WTC11 (cell line): ENCODE measurements around the gene AP5M1. TPM values are rescaled to one million over a fixed set of nuclear protein-coding genes. Genes with fewer than 3 reads are reported as not detected.

Experiments
- ATAC-seq: fragments of 200-7000 bp; cut with Tn5 transposase; 2 replicates; pipeline ENCODE4 v1.10.0; 2021; ENCODE audit warnings: mild to moderate bottlenecking, moderate library complexity
- CTCF ChIA-PET: fragments of 300-600 bp; sonication (Branson Sonifier 250); formaldehyde crosslinking; loops from one replicate; lab custom pipeline; 2021; ENCODE audit warnings: antibody characterized with exemption; lab: Charles Lee
- POLR2A ChIA-PET: fragments of 350-600 bp; sonication (Branson Sonifier 250); formaldehyde crosslinking; loops from one replicate; lab custom pipeline; 2021; ENCODE audit warnings: antibody characterized with exemption; lab: Charles Lee
- DNase-seq: peaks from one replicate; pipeline ENCODE4 v3.0.0; 2021; ENCODE audit warnings: low spot score
- H3K27ac Mint-ChIP-seq: 2 replicates; pipeline ENCODE4 v1.8.0; 2021; ENCODE audit warnings: mixed read lengths
- H3K27me3 Mint-ChIP-seq: 2 replicates; pipeline ENCODE4 v1.8.0; 2021; ENCODE audit warnings: low read depth, mild to moderate bottlenecking, moderate library complexity, mixed read lengths
- H3K36me3 Mint-ChIP-seq: 2 replicates; pipeline ENCODE4 v1.8.0; 2021; ENCODE audit warnings: mixed read lengths
- H3K4me1 Mint-ChIP-seq: 2 replicates; pipeline ENCODE4 v1.8.0; 2022; ENCODE audit warnings: mixed read lengths
- H3K4me3 Mint-ChIP-seq: 2 replicates; pipeline ENCODE4 v1.8.0; 2021; ENCODE audit warnings: mild to moderate bottlenecking, moderate library complexity, mixed read lengths
- H3K9me3 Mint-ChIP-seq: 2 replicates; pipeline ENCODE4 v1.8.0; 2021; ENCODE audit warnings: mixed read lengths
- FOXJ3 ChIP-seq: sonication (generic); formaldehyde crosslinking; IDR thresholded peaks from 2 replicates; pipeline ENCODE4 v1.9.0; 2021; ENCODE audit warnings: missing genetic modification reagents, mild to moderate bottlenecking, borderline replicate concordance
- GTF2I ChIP-seq: fragments of 250-450 bp; sonication (Bioruptor Pico); conservative IDR thresholded peaks from 2 replicates; pipeline ENCODE4 v1.4.0; 2021; ENCODE audit warnings: mild to moderate bottlenecking
- NFYB ChIP-seq: sonication (generic); formaldehyde crosslinking; conservative IDR thresholded peaks from 2 replicates; pipeline ENCODE4 v1.8.0; 2022; ENCODE audit warnings: low read depth, missing genetic modification reagents
- NR2C2 ChIP-seq: sonication (generic); formaldehyde crosslinking; IDR thresholded peaks from 2 replicates; pipeline ENCODE4 v1.8.0; 2022; ENCODE audit warnings: mild to moderate bottlenecking, missing genetic modification reagents
- PRRX2 ChIP-seq: fragments of 250-450 bp; sonication (Bioruptor Pico); IDR thresholded peaks from 2 replicates; pipeline ENCODE4 v1.8.0; 2021; ENCODE audit warnings: mild to moderate bottlenecking
- RELA ChIP-seq: sonication (generic); formaldehyde crosslinking; IDR thresholded peaks from 2 replicates; pipeline ENCODE4 v1.8.1; 2022; ENCODE audit warnings: missing genetic modification reagents, mild to moderate bottlenecking, borderline replicate concordance
- SMAD3 ChIP-seq: sonication (generic); formaldehyde crosslinking; IDR thresholded peaks from 2 replicates; pipeline ENCODE4 v1.8.0; 2022; ENCODE audit warnings: missing genetic modification reagents, mild to moderate bottlenecking, borderline replicate concordance
- SMAD4 ChIP-seq: sonication (generic); formaldehyde crosslinking; IDR thresholded peaks from 2 replicates; pipeline ENCODE4 v1.8.0; 2022; ENCODE audit warnings: mild to moderate bottlenecking, missing genetic modification reagents
- SP1 ChIP-seq: sonication (generic); formaldehyde crosslinking; conservative IDR thresholded peaks from 2 replicates; pipeline ENCODE4 v1.8.1; 2022; ENCODE audit warnings: missing genetic modification reagents
- TCF7 ChIP-seq: sonication (generic); formaldehyde crosslinking; IDR thresholded peaks from 2 replicates; pipeline ENCODE4 v1.8.0; 2022; ENCODE audit warnings: mild to moderate bottlenecking, low read depth, missing genetic modification reagents, moderate library complexity
- TEAD4 ChIP-seq: sonication (generic); formaldehyde crosslinking; IDR thresholded peaks from 2 replicates; pipeline ENCODE4 v1.8.0; 2022; ENCODE audit warnings: mild to moderate bottlenecking, missing genetic modification reagents
- ZNF219 ChIP-seq: sonication (generic); formaldehyde crosslinking; IDR thresholded peaks from 2 replicates; pipeline ENCODE4 v1.8.0; 2023; ENCODE audit warnings: missing genetic modification reagents, mild to moderate bottlenecking, borderline replicate concordance
- ZNF232 ChIP-seq: sonication (generic); formaldehyde crosslinking; IDR thresholded peaks from 2 replicates; pipeline ENCODE4 v1.8.0; 2022; ENCODE audit warnings: mild to moderate bottlenecking, missing genetic modification reagents
- ZNF263 ChIP-seq: sonication (generic); formaldehyde crosslinking; IDR thresholded peaks from 2 replicates; pipeline ENCODE4 v1.8.1; 2022; ENCODE audit warnings: low read depth, mild to moderate bottlenecking, moderate library complexity, missing genetic modification reagents
- total RNA-seq: library from RNA; stranded (reverse); gene quantifications from 3 replicates; pipeline ENCODE4 v1.2.3, GENCODE V29; 2021
- TF ChIP-seq, protein P1 (sequence below): sonication (generic); formaldehyde crosslinking; IDR thresholded peaks from 2 replicates; pipeline ENCODE4 v1.8.0; 2023; ENCODE audit warnings: mild to moderate bottlenecking, missing genetic modification reagents
- TF ChIP-seq, protein P2 (sequence below): sonication (generic); formaldehyde crosslinking; IDR thresholded peaks from 2 replicates; pipeline ENCODE4 v1.8.1; 2022; ENCODE audit warnings: low read depth, missing genetic modification reagents, borderline replicate concordance
- TF ChIP-seq, protein P3 (sequence below): sonication (generic); formaldehyde crosslinking; IDR thresholded peaks from 2 replicates; pipeline ENCODE4 v1.8.0; 2022; ENCODE audit warnings: mild to moderate bottlenecking, missing genetic modification reagents
- TF ChIP-seq, protein P4 (sequence below): sonication (generic); formaldehyde crosslinking; IDR thresholded peaks from 2 replicates; pipeline ENCODE4 v1.8.0; 2023; ENCODE audit warnings: missing genetic modification reagents
- TF ChIP-seq, protein P5 (sequence below): sonication (generic); formaldehyde crosslinking; IDR thresholded peaks from 2 replicates; pipeline ENCODE4 v1.8.0; 2022; ENCODE audit warnings: missing genetic modification reagents
- TF ChIP-seq, protein P6 (sequence below): sonication (generic); formaldehyde crosslinking; IDR thresholded peaks from 2 replicates; pipeline ENCODE4 v1.8.0; 2022; ENCODE audit warnings: mild to moderate bottlenecking, missing genetic modification reagents
- TF ChIP-seq, protein P7 (sequence below): sonication (generic); formaldehyde crosslinking; IDR thresholded peaks from 2 replicates; pipeline ENCODE4 v1.8.1; 2023; ENCODE audit warnings: mild to moderate bottlenecking, missing genetic modification reagents, moderate library complexity

The AP5M1 gene
- total RNA-seq, 1 experiment from 2014 or later, result 48.5 TPM

DNA sequence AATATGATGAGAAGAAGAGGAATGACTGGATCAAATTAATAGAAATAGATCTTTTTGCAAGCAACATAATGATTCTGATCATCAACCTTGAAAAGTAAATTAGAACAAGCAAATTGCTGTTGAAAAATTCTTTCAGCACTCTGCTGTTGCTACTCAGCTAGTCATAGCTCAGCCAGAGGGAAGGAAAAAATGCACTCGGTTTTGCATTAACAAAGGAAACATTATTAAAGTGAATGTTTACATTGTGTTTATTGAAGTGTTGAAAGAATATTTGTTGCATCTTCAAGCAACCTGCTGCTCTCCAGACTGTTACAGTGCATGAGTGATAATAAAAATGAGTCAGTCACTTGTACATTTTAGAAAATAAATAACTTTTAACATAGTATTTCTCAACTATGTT lies 26.5 kb downstream of the AP5M1 start:
- no peaks in the 10 kb centered on the region for H3K9me3 Mint-ChIP-seq
- no peaks in the 10 kb centered on the region for H3K27me3 Mint-ChIP-seq
- no peak overlapping the region for H3K4me3 Mint-ChIP-seq
- no peaks in the 10 kb centered on the region for H3K36me3 Mint-ChIP-seq
- ATAC-seq, result no peak
- TF ChIP-seq NR2C2 (CRISPR knock-in tag) (no peak), SP1 (CRISPR knock-in tag) (no peak), SMAD4 (CRISPR knock-in tag) (no peak), PRRX2 (no peak), SMAD3 (CRISPR knock-in tag) (no peak), TEAD4 (CRISPR knock-in tag) (no peak), RELA (CRISPR knock-in tag) (no peak), ZNF232 (CRISPR knock-in tag) (no peak), FOXJ3 (no peak)
- TF ChIP-seq, protein P1, sequence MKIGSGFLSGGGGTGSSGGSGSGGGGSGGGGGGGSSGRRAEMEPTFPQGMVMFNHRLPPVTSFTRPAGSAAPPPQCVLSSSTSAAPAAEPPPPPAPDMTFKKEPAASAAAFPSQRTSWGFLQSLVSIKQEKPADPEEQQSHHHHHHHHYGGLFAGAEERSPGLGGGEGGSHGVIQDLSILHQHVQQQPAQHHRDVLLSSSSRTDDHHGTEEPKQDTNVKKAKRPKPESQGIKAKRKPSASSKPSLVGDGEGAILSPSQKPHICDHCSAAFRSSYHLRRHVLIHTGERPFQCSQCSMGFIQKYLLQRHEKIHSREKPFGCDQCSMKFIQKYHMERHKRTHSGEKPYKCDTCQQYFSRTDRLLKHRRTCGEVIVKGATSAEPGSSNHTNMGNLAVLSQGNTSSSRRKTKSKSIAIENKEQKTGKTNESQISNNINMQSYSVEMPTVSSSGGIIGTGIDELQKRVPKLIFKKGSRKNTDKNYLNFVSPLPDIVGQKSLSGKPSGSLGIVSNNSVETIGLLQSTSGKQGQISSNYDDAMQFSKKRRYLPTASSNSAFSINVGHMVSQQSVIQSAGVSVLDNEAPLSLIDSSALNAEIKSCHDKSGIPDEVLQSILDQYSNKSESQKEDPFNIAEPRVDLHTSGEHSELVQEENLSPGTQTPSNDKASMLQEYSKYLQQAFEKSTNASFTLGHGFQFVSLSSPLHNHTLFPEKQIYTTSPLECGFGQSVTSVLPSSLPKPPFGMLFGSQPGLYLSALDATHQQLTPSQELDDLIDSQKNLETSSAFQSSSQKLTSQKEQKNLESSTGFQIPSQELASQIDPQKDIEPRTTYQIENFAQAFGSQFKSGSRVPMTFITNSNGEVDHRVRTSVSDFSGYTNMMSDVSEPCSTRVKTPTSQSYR (CRISPR knock-in tag), result no peak
- TF ChIP-seq, protein P2, sequence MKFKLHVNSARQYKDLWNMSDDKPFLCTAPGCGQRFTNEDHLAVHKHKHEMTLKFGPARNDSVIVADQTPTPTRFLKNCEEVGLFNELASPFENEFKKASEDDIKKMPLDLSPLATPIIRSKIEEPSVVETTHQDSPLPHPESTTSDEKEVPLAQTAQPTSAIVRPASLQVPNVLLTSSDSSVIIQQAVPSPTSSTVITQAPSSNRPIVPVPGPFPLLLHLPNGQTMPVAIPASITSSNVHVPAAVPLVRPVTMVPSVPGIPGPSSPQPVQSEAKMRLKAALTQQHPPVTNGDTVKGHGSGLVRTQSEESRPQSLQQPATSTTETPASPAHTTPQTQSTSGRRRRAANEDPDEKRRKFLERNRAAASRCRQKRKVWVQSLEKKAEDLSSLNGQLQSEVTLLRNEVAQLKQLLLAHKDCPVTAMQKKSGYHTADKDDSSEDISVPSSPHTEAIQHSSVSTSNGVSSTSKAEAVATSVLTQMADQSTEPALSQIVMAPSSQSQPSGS (CRISPR knock-in tag), result no peak
- TF ChIP-seq, protein P3, sequence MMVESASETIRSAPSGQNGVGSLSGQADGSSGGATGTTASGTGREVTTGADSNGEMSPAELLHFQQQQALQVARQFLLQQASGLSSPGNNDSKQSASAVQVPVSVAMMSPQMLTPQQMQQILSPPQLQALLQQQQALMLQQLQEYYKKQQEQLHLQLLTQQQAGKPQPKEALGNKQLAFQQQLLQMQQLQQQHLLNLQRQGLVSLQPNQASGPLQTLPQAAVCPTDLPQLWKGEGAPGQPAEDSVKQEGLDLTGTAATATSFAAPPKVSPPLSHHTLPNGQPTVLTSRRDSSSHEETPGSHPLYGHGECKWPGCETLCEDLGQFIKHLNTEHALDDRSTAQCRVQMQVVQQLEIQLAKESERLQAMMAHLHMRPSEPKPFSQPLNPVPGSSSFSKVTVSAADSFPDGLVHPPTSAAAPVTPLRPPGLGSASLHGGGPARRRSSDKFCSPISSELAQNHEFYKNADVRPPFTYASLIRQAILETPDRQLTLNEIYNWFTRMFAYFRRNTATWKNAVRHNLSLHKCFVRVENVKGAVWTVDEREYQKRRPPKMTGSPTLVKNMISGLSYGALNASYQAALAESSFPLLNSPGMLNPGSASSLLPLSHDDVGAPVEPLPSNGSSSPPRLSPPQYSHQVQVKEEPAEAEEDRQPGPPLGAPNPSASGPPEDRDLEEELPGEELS (CRISPR knock-in tag), result no peak
- TF ChIP-seq, protein P4, sequence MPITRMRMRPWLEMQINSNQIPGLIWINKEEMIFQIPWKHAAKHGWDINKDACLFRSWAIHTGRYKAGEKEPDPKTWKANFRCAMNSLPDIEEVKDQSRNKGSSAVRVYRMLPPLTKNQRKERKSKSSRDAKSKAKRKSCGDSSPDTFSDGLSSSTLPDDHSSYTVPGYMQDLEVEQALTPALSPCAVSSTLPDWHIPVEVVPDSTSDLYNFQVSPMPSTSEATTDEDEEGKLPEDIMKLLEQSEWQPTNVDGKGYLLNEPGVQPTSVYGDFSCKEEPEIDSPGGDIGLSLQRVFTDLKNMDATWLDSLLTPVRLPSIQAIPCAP (CRISPR knock-in tag), result no peak
- TF ChIP-seq, protein P5, sequence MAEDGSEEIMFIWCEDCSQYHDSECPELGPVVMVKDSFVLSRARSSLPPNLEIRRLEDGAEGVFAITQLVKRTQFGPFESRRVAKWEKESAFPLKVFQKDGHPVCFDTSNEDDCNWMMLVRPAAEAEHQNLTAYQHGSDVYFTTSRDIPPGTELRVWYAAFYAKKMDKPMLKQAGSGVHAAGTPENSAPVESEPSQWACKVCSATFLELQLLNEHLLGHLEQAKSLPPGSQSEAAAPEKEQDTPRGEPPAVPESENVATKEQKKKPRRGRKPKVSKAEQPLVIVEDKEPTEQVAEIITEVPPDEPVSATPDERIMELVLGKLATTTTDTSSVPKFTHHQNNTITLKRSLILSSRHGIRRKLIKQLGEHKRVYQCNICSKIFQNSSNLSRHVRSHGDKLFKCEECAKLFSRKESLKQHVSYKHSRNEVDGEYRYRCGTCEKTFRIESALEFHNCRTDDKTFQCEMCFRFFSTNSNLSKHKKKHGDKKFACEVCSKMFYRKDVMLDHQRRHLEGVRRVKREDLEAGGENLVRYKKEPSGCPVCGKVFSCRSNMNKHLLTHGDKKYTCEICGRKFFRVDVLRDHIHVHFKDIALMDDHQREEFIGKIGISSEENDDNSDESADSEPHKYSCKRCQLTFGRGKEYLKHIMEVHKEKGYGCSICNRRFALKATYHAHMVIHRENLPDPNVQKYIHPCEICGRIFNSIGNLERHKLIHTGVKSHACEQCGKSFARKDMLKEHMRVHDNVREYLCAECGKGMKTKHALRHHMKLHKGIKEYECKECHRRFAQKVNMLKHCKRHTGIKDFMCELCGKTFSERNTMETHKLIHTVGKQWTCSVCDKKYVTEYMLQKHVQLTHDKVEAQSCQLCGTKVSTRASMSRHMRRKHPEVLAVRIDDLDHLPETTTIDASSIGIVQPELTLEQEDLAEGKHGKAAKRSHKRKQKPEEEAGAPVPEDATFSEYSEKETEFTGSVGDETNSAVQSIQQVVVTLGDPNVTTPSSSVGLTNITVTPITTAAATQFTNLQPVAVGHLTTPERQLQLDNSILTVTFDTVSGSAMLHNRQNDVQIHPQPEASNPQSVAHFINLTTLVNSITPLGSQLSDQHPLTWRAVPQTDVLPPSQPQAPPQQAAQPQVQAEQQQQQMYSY, result no peak
- ChIA-PET CTCF (interaction anchor here (1.3 kb wide), 1 partner anchor 739 kb away, joined by 4 read pairs; no protein-coding TSS in a partner anchor), POLR2A (no interaction called here)
- H3K4me1 Mint-ChIP-seq, result peaks cover 13% of the 10 kb centered on the region; the same call in 1 of the 2 replicates
- DNase-seq, result no peak
- H3K27ac Mint-ChIP-seq, result no peak overlapping the region

DNA sequence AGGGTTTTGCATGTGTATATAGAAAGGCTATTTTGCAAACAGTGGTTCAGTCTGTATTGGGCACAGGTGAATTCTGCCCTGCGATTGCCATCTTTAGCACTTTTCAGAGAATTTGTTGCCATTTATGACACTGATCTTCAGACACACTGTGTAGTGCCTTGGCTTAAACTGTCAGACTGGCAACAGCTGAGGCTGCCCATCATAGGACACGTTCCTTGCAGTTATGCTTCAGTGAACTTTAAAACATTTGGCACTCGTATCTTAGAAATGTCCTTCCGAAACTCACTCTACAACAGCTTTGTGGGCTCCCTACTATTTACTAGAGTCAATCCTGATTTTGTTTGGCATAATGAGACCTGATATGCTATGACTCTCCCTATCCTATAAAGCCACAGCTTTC lies 29.1 kb downstream of the AP5M1 start:
- POLR2A ChIA-PET, result no interaction called here
- H3K27ac Mint-ChIP-seq, result no peak overlapping the region
- H3K36me3 Mint-ChIP-seq, result no peaks in the 10 kb centered on the region
- H3K4me3 Mint-ChIP-seq, result no peak overlapping the region
- H3K4me1 Mint-ChIP-seq, result peaks cover 7% of the 10 kb centered on the region; the same call in 1 of the 2 replicates
- ATAC-seq (no peak), DNase-seq (no peak)
- H3K27me3 Mint-ChIP-seq, result no peaks in the 10 kb centered on the region
- no peaks in the 10 kb centered on the region for H3K9me3 Mint-ChIP-seq
- CTCF ChIA-PET, result no interaction called here
- TF ChIP-seq TCF7 (no peak), ZNF263 (CRISPR knock-in tag) (no peak), NFYB (CRISPR knock-in tag) (no peak), ZNF219 (no peak), GTF2I (CRISPR knock-in tag) (no peak), NR2C2 (CRISPR knock-in tag) (no peak)
- TF ChIP-seq, protein P6, sequence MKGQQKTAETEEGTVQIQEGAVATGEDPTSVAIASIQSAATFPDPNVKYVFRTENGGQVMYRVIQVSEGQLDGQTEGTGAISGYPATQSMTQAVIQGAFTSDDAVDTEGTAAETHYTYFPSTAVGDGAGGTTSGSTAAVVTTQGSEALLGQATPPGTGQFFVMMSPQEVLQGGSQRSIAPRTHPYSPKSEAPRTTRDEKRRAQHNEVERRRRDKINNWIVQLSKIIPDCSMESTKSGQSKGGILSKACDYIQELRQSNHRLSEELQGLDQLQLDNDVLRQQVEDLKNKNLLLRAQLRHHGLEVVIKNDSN (CRISPR knock-in tag), result no peak
- TF ChIP-seq, protein P7, sequence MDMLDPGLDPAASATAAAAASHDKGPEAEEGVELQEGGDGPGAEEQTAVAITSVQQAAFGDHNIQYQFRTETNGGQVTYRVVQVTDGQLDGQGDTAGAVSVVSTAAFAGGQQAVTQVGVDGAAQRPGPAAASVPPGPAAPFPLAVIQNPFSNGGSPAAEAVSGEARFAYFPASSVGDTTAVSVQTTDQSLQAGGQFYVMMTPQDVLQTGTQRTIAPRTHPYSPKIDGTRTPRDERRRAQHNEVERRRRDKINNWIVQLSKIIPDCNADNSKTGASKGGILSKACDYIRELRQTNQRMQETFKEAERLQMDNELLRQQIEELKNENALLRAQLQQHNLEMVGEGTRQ, result no peak
- TF ChIP-seq, protein P1 (CRISPR knock-in tag), result no peak
